Hepatocyte (in vitro differentiated cells): ENCODE measurements around the gene CCDC82.

Source experiments
- EZH2 ChIP-seq: fragments of 200-600 bp; sonication (generic); IDR thresholded peaks from 2 replicates; pipeline ENCODE4 v1.6.1; 2016; ENCODE audit warnings: antibody characterized with exemption, mild to moderate bottlenecking, borderline replicate concordance
- EZH2phosphoT487 ChIP-seq: fragments of 200-600 bp; sonication (generic); IDR thresholded peaks from one replicate; pipeline ENCODE4 v1.6.1; 2018; ENCODE audit warnings: antibody characterized with exemption, mild to moderate bottlenecking, low read depth, moderate library complexity; ENCODE audit not compliant: unreplicated experiment, severe bottlenecking
- TF ChIP-seq, protein P1 (sequence below): fragments of 200-600 bp; sonication (generic); IDR thresholded peaks from 2 replicates; pipeline ENCODE4 v1.5.1; 2016; ENCODE audit warnings: antibody characterized with exemption, mild to moderate bottlenecking; ENCODE audit not compliant: poor library complexity

DNA sequence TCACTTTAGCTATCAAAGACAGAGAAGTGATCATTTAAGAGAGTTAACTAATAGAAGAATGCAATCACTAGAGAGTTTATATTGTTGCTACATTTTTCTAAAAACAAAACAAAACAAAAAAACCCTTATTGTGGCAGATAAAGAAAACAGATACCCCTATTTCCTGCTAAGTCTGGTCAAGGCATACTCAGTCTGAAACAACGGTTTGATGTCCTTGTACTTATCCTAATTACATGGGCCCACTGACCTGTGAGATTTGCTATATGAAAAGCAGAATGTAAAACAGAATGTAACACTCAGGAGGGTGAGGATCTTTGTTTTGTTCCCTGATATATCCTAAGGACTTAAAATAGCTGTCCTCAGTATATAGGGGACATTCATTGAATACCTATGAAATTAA is 71.3 kb downstream of the CCDC82 start:
- TF ChIP-seq, protein P1, sequence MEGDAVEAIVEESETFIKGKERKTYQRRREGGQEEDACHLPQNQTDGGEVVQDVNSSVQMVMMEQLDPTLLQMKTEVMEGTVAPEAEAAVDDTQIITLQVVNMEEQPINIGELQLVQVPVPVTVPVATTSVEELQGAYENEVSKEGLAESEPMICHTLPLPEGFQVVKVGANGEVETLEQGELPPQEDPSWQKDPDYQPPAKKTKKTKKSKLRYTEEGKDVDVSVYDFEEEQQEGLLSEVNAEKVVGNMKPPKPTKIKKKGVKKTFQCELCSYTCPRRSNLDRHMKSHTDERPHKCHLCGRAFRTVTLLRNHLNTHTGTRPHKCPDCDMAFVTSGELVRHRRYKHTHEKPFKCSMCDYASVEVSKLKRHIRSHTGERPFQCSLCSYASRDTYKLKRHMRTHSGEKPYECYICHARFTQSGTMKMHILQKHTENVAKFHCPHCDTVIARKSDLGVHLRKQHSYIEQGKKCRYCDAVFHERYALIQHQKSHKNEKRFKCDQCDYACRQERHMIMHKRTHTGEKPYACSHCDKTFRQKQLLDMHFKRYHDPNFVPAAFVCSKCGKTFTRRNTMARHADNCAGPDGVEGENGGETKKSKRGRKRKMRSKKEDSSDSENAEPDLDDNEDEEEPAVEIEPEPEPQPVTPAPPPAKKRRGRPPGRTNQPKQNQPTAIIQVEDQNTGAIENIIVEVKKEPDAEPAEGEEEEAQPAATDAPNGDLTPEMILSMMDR = no peak
- TF ChIP-seq EZH2 (no peak), EZH2phosphoT487 (no peak)
